KMS-11 (cell line): ENCODE data around the gene MTHFR.

Experiments used
- H2AFZ ChIP-seq: fragments of 200-600 bp; sonication (generic); 2 replicates; pipeline ENCODE4 v1.6.1; 2016; ENCODE audit warnings: antibody characterized with exemption, mixed run types, low read depth
- H3K27ac ChIP-seq: fragments of 200-600 bp; sonication (generic); 2 replicates; pipeline ENCODE4 v1.6.1; 2016; ENCODE audit warnings: mild to moderate bottlenecking, mixed run types
- H3K27me3 ChIP-seq: fragments of 200-600 bp; sonication (generic); 2 replicates; pipeline ENCODE4 v1.6.1; 2017; ENCODE audit warnings: mild to moderate bottlenecking, low read depth, mixed run types, moderate library complexity; ENCODE audit not compliant: insufficient read depth
- H3K36me3 ChIP-seq: fragments of 200-600 bp; sonication (generic); 2 replicates; pipeline ENCODE4 v1.6.1; 2017; ENCODE audit warnings: mild to moderate bottlenecking, mixed run types; ENCODE audit not compliant: insufficient read depth
- H3K4me1 ChIP-seq: fragments of 200-600 bp; sonication (generic); 2 replicates; pipeline ENCODE4 v1.6.1; 2016; ENCODE audit warnings: mild to moderate bottlenecking, low read depth, mixed run types; ENCODE audit not compliant: poor library complexity, severe bottlenecking
- H3K4me2 ChIP-seq: fragments of 200-600 bp; sonication (generic); 2 replicates; pipeline ENCODE4 v1.7.0; 2016; ENCODE audit warnings: mild to moderate bottlenecking, mixed run types
- H3K4me3 ChIP-seq: fragments of 200-600 bp; sonication (generic); IDR thresholded peaks from 2 replicates; pipeline ENCODE4 v1.6.1; 2017; ENCODE audit warnings: low read depth, low read length, mixed read lengths; ENCODE audit not compliant: insufficient read depth
- H3K79me2 ChIP-seq: fragments of 200-600 bp; sonication (generic); 2 replicates; pipeline ENCODE4 v1.6.1; 2016; ENCODE audit warnings: low read depth, mixed run types; ENCODE audit not compliant: insufficient read depth
- H3K9ac ChIP-seq: fragments of 200-600 bp; sonication (generic); 2 replicates; pipeline ENCODE4 v1.6.1; 2016; ENCODE audit warnings: mild to moderate bottlenecking, mixed run types
- H4K20me1 ChIP-seq: fragments of 200-600 bp; sonication (generic); 2 replicates; pipeline ENCODE4 v1.6.1; 2016; ENCODE audit warnings: mild to moderate bottlenecking, mixed run types; ENCODE audit not compliant: insufficient read depth
- CTCF ChIP-seq: fragments of 200-600 bp; sonication (generic); conservative IDR thresholded peaks from 2 replicates; pipeline ENCODE4 v1.6.1; 2017; ENCODE audit warnings: low read depth, mild to moderate bottlenecking, antibody characterized with exemption, low read length, moderate library complexity, mixed read lengths

Gene MTHFR

GRCh38 chr1:11778844-11779623 is 26.7 kb downstream of the MTHFR start:
- Histone ChIP-seq H3K36me3 (no peaks in the 10 kb centered on the region), H3K27me3 (peaks cover 11% of the 10 kb centered on the region; the same call in 1 of the 2 replicates), H2AFZ (no peak overlapping the region), H3K27ac (no peak overlapping the region), H3K4me3 (no peak overlapping the region), H4K20me1 (no peaks in the 10 kb centered on the region), H3K9ac (no peak overlapping the region), H3K4me2 (no peak overlapping the region), H3K79me2 (no peaks in the 10 kb centered on the region), H3K4me1 (no peaks in the 10 kb centered on the region)
- no peak for TF ChIP-seq CTCF

- Histone ChIP-seq H2AFZ (no peak overlapping the region), H3K4me2 (no peak overlapping the region), H3K79me2 (no peaks in the 10 kb centered on the region), H3K4me3 (no peak overlapping the region), H4K20me1 (no peaks in the 10 kb centered on the region), H3K36me3 (no peaks in the 10 kb centered on the region), H3K27me3 (peaks cover 11% of the 10 kb centered on the region; the same call in 1 of the 2 replicates), H3K9ac (no peak overlapping the region), H3K4me1 (no peaks in the 10 kb centered on the region), H3K27ac (no peak overlapping the region)
- TF ChIP-seq CTCF, result no peak
Measured at GRCh38 chr1:11778336-11778735, 27.4 kb downstream of the MTHFR start.

GRCh38 chr1:11777658-11778322 is 28.0 kb downstream of the MTHFR start:
- Histone ChIP-seq H3K4me2 (no peak overlapping the region), H3K9ac (no peak overlapping the region)
- TF ChIP-seq CTCF, result no peak

GRCh38 chr1:11774753-11775152 is 31.0 kb downstream of the MTHFR start:
- Histone ChIP-seq H3K27me3 (peaks cover 13% of the 10 kb centered on the region; the same call in 1 of the 2 replicates), H3K27ac (no peak overlapping the region), H3K4me2 (no peak overlapping the region), H2AFZ (no peak overlapping the region), H3K36me3 (no peaks in the 10 kb centered on the region), H3K4me3 (no peak overlapping the region), H3K4me1 (no peaks in the 10 kb centered on the region), H4K20me1 (no peaks in the 10 kb centered on the region), H3K79me2 (no peaks in the 10 kb centered on the region), H3K9ac (no peak overlapping the region)
- TF ChIP-seq CTCF, result no peak

More at GRCh38 chr1:11777658-11778322, 28.0 kb downstream of the MTHFR start:
- Histone ChIP-seq H3K36me3 (no peaks in the 10 kb centered on the region), H3K79me2 (no peaks in the 10 kb centered on the region), H3K27ac (no peak overlapping the region), H2AFZ (no peak overlapping the region), H4K20me1 (no peaks in the 10 kb centered on the region), H3K4me3 (no peak overlapping the region), H3K4me1 (no peaks in the 10 kb centered on the region), H3K27me3 (peaks cover 11% of the 10 kb centered on the region; the same call in 1 of the 2 replicates)
